ENCODE data around the gene ZP2. TPM values are rescaled to one million over a fixed set of nuclear protein-coding genes. Genes with fewer than 3 reads are reported as not detected.

ZP2 gene
- total RNA-seq, 1 donor from 2014 or later = 0.09 TPM

GRCh38 chr16:21150375-21151001, 60.9 kb downstream of the ZP2 start, which contains the start of gene DNAH3:
TSS of gene DNAH3 (minus strand) at chr16:21150846. CDS start at chr16:21150319, 527 bp downstream.
- DNase-seq (ENCODE audit: low spot score) = no peak

Other genes starting within 250 kb of the ZP2 start
- 0.58 TPM for gene DNAH3, start 60.7 kb downstream of the ZP2 start, total RNA-seq
- gene LDAF1, start 52.9 kb downstream of the ZP2 start, total RNA-seq = 61.5 TPM
- 25.1 TPM for gene ANKS4B, start 22.1 kb upstream of the ZP2 start, total RNA-seq
- gene CRYM, start 66.7 kb upstream of the ZP2 start, total RNA-seq = 15.6 TPM

Measured in mucosa of gallbladder (tissue), 1 donor.